Neuron (in vitro differentiated cells): ENCODE results near the gene AGMO.
A peak's percentile ranks its signal among the peaks of the same experiment; 100 is the strongest.

Experiments
- H2AFZ ChIP-seq: one replicate; pipeline ENCODE4 v1.6.1; 2013; ENCODE audit warnings: low read depth, mild to moderate bottlenecking, inconsistent platforms, low read length, moderate library complexity
- H3K27me3 ChIP-seq: one replicate; pipeline ENCODE4 v1.6.1; 2013; ENCODE audit warnings: low read length; ENCODE audit not compliant: insufficient read depth
- H3K36me3 ChIP-seq: one replicate; pipeline ENCODE4 v1.6.1; 2013; ENCODE audit warnings: low read length; ENCODE audit not compliant: insufficient read depth
- H3K4me1 ChIP-seq: one replicate; pipeline ENCODE4 v1.6.1; 2013; ENCODE audit warnings: low read length; ENCODE audit not compliant: insufficient read depth
- H3K4me3 ChIP-seq: 2 replicates; pipeline ENCODE4 v1.5.1; 2013; ENCODE audit warnings: mild to moderate bottlenecking, low read length, moderate library complexity
- H3K9me3 ChIP-seq: one replicate; pipeline ENCODE4 v1.6.1; 2013; ENCODE audit warnings: low read length

AGMO gene

DNA sequence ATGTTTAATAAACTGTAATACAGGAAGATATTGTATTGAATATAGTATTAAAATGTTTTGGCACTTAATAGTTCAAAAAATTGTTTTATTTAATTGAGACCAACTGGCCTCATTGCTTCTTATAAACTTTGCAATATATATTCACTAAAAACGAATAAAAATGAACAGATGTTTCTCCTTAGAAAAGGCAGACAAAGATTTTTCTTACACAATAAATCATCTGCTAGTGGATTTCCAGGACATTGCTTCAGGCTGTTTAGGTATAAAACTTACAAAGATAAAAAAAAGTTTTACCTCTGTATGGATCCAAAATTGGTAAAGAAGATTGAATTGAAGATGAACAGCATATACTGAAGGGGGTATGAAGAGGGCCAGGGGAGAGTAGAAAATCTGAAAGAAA, 143.6 kb downstream of the AGMO start:
- Histone ChIP-seq H3K4me1 (no peaks in the 10 kb centered on the region), H3K4me3 (no peak overlapping the region), H3K27me3 (no peaks in the 10 kb centered on the region), H3K36me3 (no peaks in the 10 kb centered on the region), H2AFZ (no peak overlapping the region), H3K9me3 (no peaks in the 10 kb centered on the region)

- H2AFZ ChIP-seq = no peak overlapping the region
Observed at GRCh38 chr7:15417341-15417988, 144.3 kb downstream of the AGMO start.

DNA sequence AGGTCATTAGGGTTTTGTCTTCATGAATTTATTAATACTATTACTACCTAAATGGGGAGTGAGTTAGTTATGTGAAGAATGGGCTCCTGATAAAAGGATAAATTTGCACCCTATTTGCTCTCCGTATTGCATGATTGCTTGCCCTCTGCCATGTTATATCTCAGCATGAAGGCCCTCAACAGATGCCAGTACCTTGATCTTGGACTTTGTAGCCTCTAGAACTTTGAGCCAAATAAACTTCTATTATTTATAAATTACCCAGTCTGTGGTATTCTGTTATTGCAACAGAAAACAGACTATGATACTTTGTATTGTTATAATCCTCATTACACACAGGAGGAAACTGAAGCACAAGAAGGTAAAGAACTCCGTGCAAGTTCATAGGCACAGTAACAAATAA, 150.8 kb downstream of the AGMO start:
- H3K36me3 ChIP-seq = no peaks in the 10 kb centered on the region

More at GRCh38 chr7:15417341-15417988, 144.3 kb downstream of the AGMO start:
- Histone ChIP-seq H3K27me3 (no peaks in the 10 kb centered on the region), H3K4me1 (no peaks in the 10 kb centered on the region), H3K9me3 (no peaks in the 10 kb centered on the region), H3K36me3 (no peaks in the 10 kb centered on the region), H3K4me3 (no peak overlapping the region)

DNA sequence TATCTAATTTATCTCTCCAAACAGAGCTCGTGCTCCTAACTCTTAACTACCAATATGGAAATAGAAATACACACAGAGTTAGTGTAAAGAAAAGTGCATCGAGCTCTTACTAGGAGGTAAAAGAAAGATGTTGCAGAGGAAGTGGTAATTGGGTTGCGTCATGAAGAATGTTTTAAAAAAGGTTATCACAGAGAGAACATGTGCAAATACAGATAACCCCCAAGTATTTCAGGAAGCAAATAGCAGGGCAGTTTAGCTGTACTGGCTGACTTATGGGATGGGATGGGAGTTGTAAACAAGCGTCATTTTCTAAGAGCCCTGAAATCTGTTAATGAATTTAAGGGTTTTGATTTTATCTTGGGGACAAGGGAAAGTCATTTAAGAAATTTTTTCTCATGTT, 153.9 kb downstream of the AGMO start:
- Histone ChIP-seq H3K4me1 (peaks cover 4% of the 10 kb centered on the region), H3K36me3 (no peaks in the 10 kb centered on the region), H2AFZ (no peak overlapping the region), H3K9me3 (no peaks in the 10 kb centered on the region), H3K27me3 (no peaks in the 10 kb centered on the region), H3K4me3 (no peak overlapping the region)

More for the DNA sequence above, 150.8 kb downstream of the AGMO start:
- peaks cover 2% of the 10 kb centered on the region for H3K4me1 ChIP-seq
- no peak overlapping the region for H3K4me3 ChIP-seq
- H2AFZ ChIP-seq = no peak overlapping the region
- no peaks in the 10 kb centered on the region for H3K27me3 ChIP-seq
- H3K9me3 ChIP-seq = no peaks in the 10 kb centered on the region

- no peak overlapping the region for H3K4me3 ChIP-seq
- no peaks in the 10 kb centered on the region for H3K9me3 ChIP-seq
- peaks cover 4% of the 10 kb centered on the region for H3K4me1 ChIP-seq
- peak overlapping the region; percentile 85 for H2AFZ ChIP-seq
- no peaks in the 10 kb centered on the region for H3K36me3 ChIP-seq
- H3K27me3 ChIP-seq = no peaks in the 10 kb centered on the region
Observed at GRCh38 chr7:15403751-15404150, 158.1 kb downstream of the AGMO start.

DNA sequence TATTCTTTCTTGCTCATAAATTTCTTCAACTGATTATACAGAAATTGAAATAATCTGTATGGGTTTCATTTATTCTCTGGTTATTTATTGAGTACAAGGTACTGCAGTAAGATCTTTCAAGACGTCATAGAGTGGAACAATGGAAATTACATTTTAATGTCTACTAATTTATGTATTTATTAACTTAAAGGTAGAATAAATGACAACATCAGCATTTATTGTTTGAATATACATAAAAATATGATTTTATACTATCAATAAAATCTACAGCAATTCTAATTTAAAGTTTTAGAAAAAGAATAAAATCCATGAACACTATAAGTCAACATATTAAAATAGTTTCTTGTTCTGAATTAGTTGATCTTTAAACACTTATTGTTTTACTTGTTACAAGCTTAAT, 158.5 kb downstream of the AGMO start:
- no peaks in the 10 kb centered on the region for H3K9me3 ChIP-seq
- H3K4me1 ChIP-seq = peaks cover 4% of the 10 kb centered on the region
- no peak overlapping the region for H3K4me3 ChIP-seq
- no peaks in the 10 kb centered on the region for H3K27me3 ChIP-seq
- H3K36me3 ChIP-seq = no peaks in the 10 kb centered on the region
- H2AFZ ChIP-seq = peak overlapping the region; percentile 85

- H3K4me3 ChIP-seq = no peak overlapping the region
- H2AFZ ChIP-seq = no peak overlapping the region
- H3K27me3 ChIP-seq = no peaks in the 10 kb centered on the region
- H3K4me1 ChIP-seq = peaks cover 6% of the 10 kb centered on the region
- no peaks in the 10 kb centered on the region for H3K36me3 ChIP-seq
- no peaks in the 10 kb centered on the region for H3K9me3 ChIP-seq
Observed at GRCh38 chr7:15402436-15403136, 159.2 kb downstream of the AGMO start.

DNA sequence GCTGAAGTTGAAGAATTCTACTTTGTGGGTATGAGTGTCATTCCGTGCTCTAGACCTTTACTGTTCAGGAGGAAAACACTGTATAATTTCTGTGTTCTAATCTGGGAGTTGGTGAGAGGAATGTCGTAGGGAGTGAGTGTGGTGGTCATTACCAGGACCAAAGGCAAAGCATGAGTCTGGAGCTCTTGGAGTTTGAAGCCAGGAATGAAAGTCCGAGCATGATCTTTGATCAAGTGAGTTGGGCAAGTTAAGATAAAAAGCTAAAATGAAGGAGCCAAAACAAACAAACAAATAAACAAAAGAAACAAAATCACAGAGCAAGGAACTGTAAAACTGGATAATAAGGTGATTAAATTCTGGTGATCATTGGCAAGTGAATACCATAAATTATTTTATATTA, 161.4 kb downstream of the AGMO start:
- Histone ChIP-seq H3K4me3 (no peak overlapping the region), H3K36me3 (no peaks in the 10 kb centered on the region), H3K4me1 (peaks cover 6% of the 10 kb centered on the region), H3K9me3 (no peaks in the 10 kb centered on the region), H3K27me3 (no peaks in the 10 kb centered on the region), H2AFZ (no peak overlapping the region)

GRCh38 chr7:15399441-15399840, 162.4 kb downstream of the AGMO start:
- Histone ChIP-seq H3K27me3 (no peaks in the 10 kb centered on the region), H3K4me3 (no peak overlapping the region), H3K9me3 (no peaks in the 10 kb centered on the region), H3K4me1 (peaks cover 6% of the 10 kb centered on the region), H3K36me3 (no peaks in the 10 kb centered on the region), H2AFZ (no peak overlapping the region)

GRCh38 chr7:15397922-15398760, 163.7 kb downstream of the AGMO start:
- H3K4me3 ChIP-seq = no peak overlapping the region
- H3K36me3 ChIP-seq = no peaks in the 10 kb centered on the region
- H3K27me3 ChIP-seq = no peaks in the 10 kb centered on the region
- no peak overlapping the region for H2AFZ ChIP-seq
- peaks cover 6% of the 10 kb centered on the region for H3K4me1 ChIP-seq
- H3K9me3 ChIP-seq = no peaks in the 10 kb centered on the region

DNA sequence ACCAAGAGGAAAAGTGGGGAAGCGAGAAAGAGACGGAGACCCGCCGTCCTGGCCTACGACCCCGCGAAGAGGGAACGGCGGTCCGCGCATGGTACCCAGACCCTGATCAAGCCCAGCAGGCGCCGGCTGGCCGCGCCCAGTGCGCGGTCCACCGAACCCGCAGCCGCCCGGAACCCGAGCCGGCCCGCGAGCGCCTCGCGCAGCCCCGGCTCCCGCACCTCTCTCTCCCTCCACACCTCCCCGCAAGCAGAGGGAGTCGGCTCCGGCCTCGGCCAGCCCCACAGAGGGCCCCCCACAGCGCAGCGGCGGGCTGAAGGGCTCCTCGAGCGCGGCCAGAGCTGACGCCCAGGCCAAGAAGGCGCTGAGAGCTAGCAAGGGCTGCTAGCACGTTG, 164.7 kb downstream of the AGMO start:
- H3K9me3 ChIP-seq = no peaks in the 10 kb centered on the region
- H3K27me3 ChIP-seq = no peaks in the 10 kb centered on the region
- H3K36me3 ChIP-seq = no peaks in the 10 kb centered on the region
- H2AFZ ChIP-seq = no peak overlapping the region
- H3K4me3 ChIP-seq = no peak overlapping the region
- peaks cover 2% of the 10 kb centered on the region for H3K4me1 ChIP-seq

DNA sequence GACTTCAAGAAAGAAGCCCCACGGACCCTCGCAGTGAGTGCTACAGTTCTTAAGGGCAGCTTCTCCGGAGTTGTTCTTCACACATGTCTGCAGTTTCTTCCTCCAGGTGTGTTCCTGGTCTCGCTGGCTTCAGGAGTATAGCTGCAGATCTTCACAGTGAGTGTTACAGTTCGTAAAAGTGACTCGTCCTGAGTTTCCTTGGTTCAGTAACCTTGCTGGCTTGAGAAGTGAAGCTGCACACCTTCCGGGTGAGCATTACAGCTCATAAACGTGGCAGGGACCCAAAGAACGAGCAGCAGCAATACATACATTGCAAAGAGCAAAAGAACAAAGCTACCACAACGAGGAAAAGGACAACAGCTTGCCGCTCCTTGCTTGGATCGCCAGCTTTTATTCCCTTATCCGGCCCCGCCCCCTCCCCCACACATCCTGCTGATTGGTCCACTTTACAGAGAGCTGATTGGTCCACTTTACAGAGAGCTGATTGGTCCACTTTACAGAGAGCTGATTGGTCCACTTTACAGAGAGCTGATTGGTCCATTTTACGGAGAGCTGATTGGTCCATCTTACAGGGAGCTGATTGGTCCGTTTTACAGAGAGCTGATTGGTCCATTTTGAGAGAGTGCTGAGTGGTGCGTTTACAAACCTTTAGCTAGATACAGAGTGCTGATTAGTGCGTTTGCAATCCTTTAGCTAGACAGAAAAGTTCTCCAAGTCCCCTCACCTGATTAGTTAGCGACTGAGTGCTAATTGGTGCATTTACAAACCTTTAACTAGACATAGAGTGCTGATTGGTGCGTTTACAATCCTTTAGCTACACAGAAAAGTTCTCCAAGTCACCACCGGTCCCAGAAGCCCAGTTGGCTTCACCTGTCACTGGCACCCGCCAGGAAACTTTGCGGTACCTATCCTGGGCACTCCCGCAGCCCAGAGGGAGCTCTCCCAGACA, 165.3 kb downstream of the AGMO start:
- no peak overlapping the region for H2AFZ ChIP-seq
- H3K27me3 ChIP-seq = no peaks in the 10 kb centered on the region
- H3K36me3 ChIP-seq = no peaks in the 10 kb centered on the region
- H3K4me1 ChIP-seq = peaks cover 2% of the 10 kb centered on the region
- H3K9me3 ChIP-seq = no peaks in the 10 kb centered on the region
- H3K4me3 ChIP-seq = no peak overlapping the region
